ENCODE measurements around the gene CELF4. TPM values are rescaled to one million over a fixed set of nuclear protein-coding genes. Genes with fewer than 3 reads are reported as not detected.

CELF4 gene
- total RNA-seq, 8 experiments from 2014 or later = 3.0 to 59.9 (median 38.7) TPM

GRCh38 chr18:37432436-37433195, 133.0 kb downstream of the CELF4 start:
- H3K4me1 ChIP-seq (replicated peaks in 1 of 2) = peaks cover 29 to 35% of the 10 kb centered on the region in 2 donors
- no peak for ATAC-seq (replicated peaks in 6 of 8)
- in situ Hi-C loops (cut with MboI; ENCODE audit: low pct_unique_long_range_greater_than_20kb in 2 of 9, low sequenced_read_pairs in 9 of 9, unreplicated experiment in 9 of 9) = no loop called here
- no peak overlapping the region for H3K4me3 ChIP-seq
- H3K27ac ChIP-seq = no peak overlapping the region
- WGBS, 10 experiments = 60 to 100% (median 93%) methylated on average over 2 to 5 of the region's 7 CpGs; no CpG with 5 or more reads in 2 of the 10 experiments

GRCh38 chr18:37430357-37431076, 135.1 kb downstream of the CELF4 start:
- 0 to 80% (median 60%) methylated on average over 1 to 2 of the region's 6 CpGs; no CpG with 5 or more reads in 3 of the 10 experiments for WGBS, 10 experiments
- no peak overlapping the region for H3K27ac ChIP-seq
- no peak overlapping the region for H3K4me3 ChIP-seq
- in situ Hi-C loops (cut with MboI; ENCODE audit: low pct_unique_long_range_greater_than_20kb in 2 of 9, low sequenced_read_pairs in 9 of 9, unreplicated experiment in 9 of 9) = no loop called here
- H3K4me1 ChIP-seq (replicated peaks in 1 of 2) = peaks cover 32 to 40% of the 10 kb centered on the region in 2 donors
- peak in 7 of 8 experiments; percentile 33 to 87 (median 53) for ATAC-seq (replicated peaks in 6 of 8)

GRCh38 chr18:37429791-37430190, 135.8 kb downstream of the CELF4 start:
- Histone ChIP-seq H3K4me3 (no peak overlapping the region), H3K4me1 (replicated peaks in 1 of 2) (peaks cover 30 to 39% of the 10 kb centered on the region in 2 donors), H3K27ac (no peak overlapping the region)
- 80 to 100% (median 90%) methylated on average over 1 to 2 of the region's 4 CpGs; no CpG with 5 or more reads in 7 of the 10 experiments for WGBS, 10 experiments
- ATAC-seq (replicated peaks in 6 of 8) = peak; percentile 20 to 80 (median 72)
- in situ Hi-C loops (cut with MboI; ENCODE audit: low pct_unique_long_range_greater_than_20kb in 2 of 9, low sequenced_read_pairs in 9 of 9, unreplicated experiment in 9 of 9) = no loop called here

GRCh38 chr18:37428288-37428974, 137.2 kb downstream of the CELF4 start:
- peak in 2 of 8 experiments; percentile 68 to 87 for ATAC-seq (replicated peaks in 6 of 8)
- Histone ChIP-seq H3K4me3 (no peak overlapping the region), H3K4me1 (replicated peaks in 1 of 2) (peaks cover 30 to 39% of the 10 kb centered on the region in 2 donors), H3K27ac (no peak overlapping the region)
- 56 to 100% (median 81%) methylated on average over 1 to 3 of the region's 7 CpGs for WGBS, 10 experiments
- in situ Hi-C loops (cut with MboI; ENCODE audit: low pct_unique_long_range_greater_than_20kb in 2 of 9, low sequenced_read_pairs in 9 of 9, unreplicated experiment in 9 of 9) = no loop called here

- ATAC-seq (replicated peaks in 6 of 8) = peak in 4 of 8 experiments; percentile 6 to 35 (median 30)
- Histone ChIP-seq H3K27ac (peak overlapping the region; percentile 42 to 60), H3K4me1 (replicated peaks in 1 of 2) (peaks cover 47 to 55% of the 10 kb centered on the region in 2 donors), H3K4me3 (no peak overlapping the region)
- WGBS, 10 experiments = 20 to 87% (median 63%) methylated on average over 1 to 6 of the region's 15 CpGs; no CpG with 5 or more reads in 5 of the 10 experiments
- in situ Hi-C loops (cut with MboI; ENCODE audit: low pct_unique_long_range_greater_than_20kb in 2 of 9, low sequenced_read_pairs in 9 of 9, unreplicated experiment in 9 of 9) = no loop called here
Measured at GRCh38 chr18:37426586-37426985, 139.0 kb downstream of the CELF4 start.

- peak in 1 of 8 experiments; percentile 1 for ATAC-seq (replicated peaks in 6 of 8)
- WGBS, 10 experiments = 0 to 100% (median 78%) methylated on average over 1 to 4 of the region's 6 CpGs; no CpG with 5 or more reads in 3 of the 10 experiments
- Histone ChIP-seq H3K27ac (no peak overlapping the region), H3K4me3 (no peak overlapping the region), H3K4me1 (replicated peaks in 1 of 2) (peaks cover 51 to 57% of the 10 kb centered on the region in 2 donors)
- in situ Hi-C loops (cut with MboI; ENCODE audit: low pct_unique_long_range_greater_than_20kb in 2 of 9, low sequenced_read_pairs in 9 of 9, unreplicated experiment in 9 of 9) = no loop called here
Measured at GRCh38 chr18:37425222-37425621, 140.4 kb downstream of the CELF4 start.

GRCh38 chr18:37424507-37424906, 141.1 kb downstream of the CELF4 start:
- in situ Hi-C loops (cut with MboI; ENCODE audit: low pct_unique_long_range_greater_than_20kb in 2 of 9, low sequenced_read_pairs in 9 of 9, unreplicated experiment in 9 of 9) = no loop called here
- Histone ChIP-seq H3K4me1 (replicated peaks in 1 of 2) (peaks cover 51 to 52% of the 10 kb centered on the region in 2 donors), H3K27ac (no peak overlapping the region), H3K4me3 (no peak overlapping the region)
- ATAC-seq (replicated peaks in 6 of 8) = no peak
- WGBS, 10 experiments = 70 to 100% (median 82%) methylated on average over 1 to 2 of the region's 4 CpGs; no CpG with 5 or more reads in 6 of the 10 experiments

- ATAC-seq (replicated peaks in 6 of 8) = no peak
- Histone ChIP-seq H3K27ac (peak overlapping the region; percentile 65 to 80), H3K4me3 (no peak overlapping the region), H3K4me1 (replicated peaks in 1 of 2) (peaks cover 52 to 54% of the 10 kb centered on the region in 2 donors)
- WGBS, 10 experiments = 56 to 100% (median 87%) methylated on average over 2 to 6 of the region's 6 CpGs; no CpG with 5 or more reads in 3 of the 10 experiments
- in situ Hi-C loops (cut with MboI; ENCODE audit: low pct_unique_long_range_greater_than_20kb in 2 of 9, low sequenced_read_pairs in 9 of 9, unreplicated experiment in 9 of 9) = no loop called here
Measured at GRCh38 chr18:37422596-37422995, 143.0 kb downstream of the CELF4 start.

- Histone ChIP-seq H3K27ac (peak overlapping the region; percentile 65 to 80), H3K4me3 (no peak overlapping the region), H3K4me1 (replicated peaks in 1 of 2) (peaks cover 47 to 54% of the 10 kb centered on the region in 2 donors)
- peak in 6 of 8 experiments; percentile 24 to 70 (median 56) for ATAC-seq (replicated peaks in 6 of 8)
- WGBS, 10 experiments = 0 to 80% (median 55%) methylated on average over 1 to 2 of the region's 2 CpGs; no CpG with 5 or more reads in 3 of the 10 experiments
- in situ Hi-C loops (cut with MboI; ENCODE audit: low pct_unique_long_range_greater_than_20kb in 2 of 9, low sequenced_read_pairs in 9 of 9, unreplicated experiment in 9 of 9) = no loop called here
Measured at GRCh38 chr18:37422116-37422515, 143.5 kb downstream of the CELF4 start.

- in situ Hi-C loops (cut with MboI; ENCODE audit: low pct_unique_long_range_greater_than_20kb in 2 of 9, low sequenced_read_pairs in 9 of 9, unreplicated experiment in 9 of 9) = no loop called here
- H3K27ac ChIP-seq = peak overlapping the region; percentile 65 to 80
- 71 to 95% (median 80%) methylated on average over 1 to 12 of the region's 16 CpGs; no CpG with 5 or more reads in 1 of the 10 experiments for WGBS, 10 experiments
- H3K4me3 ChIP-seq = no peak overlapping the region
- H3K4me1 ChIP-seq (replicated peaks in 1 of 2) = peaks cover 41 to 49% of the 10 kb centered on the region in 2 donors
- peak in 6 of 8 experiments; percentile 52 to 88 (median 82) for ATAC-seq (replicated peaks in 6 of 8)
Measured at GRCh38 chr18:37421341-37422077, 144.1 kb downstream of the CELF4 start.

- in situ Hi-C loops (cut with MboI; ENCODE audit: low pct_unique_long_range_greater_than_20kb in 2 of 9, low sequenced_read_pairs in 9 of 9, unreplicated experiment in 9 of 9) = no loop called here
- Histone ChIP-seq H3K4me3 (no peak overlapping the region), H3K4me1 (replicated peaks in 1 of 2) (peaks cover 43% of the 10 kb centered on the region in 2 donors), H3K27ac (peak overlapping the region in 1 of 2 donors; percentile 80)
- 20 to 92% (median 78%) methylated on average over 1 to 4 of the region's 7 CpGs; no CpG with 5 or more reads in 3 of the 10 experiments for WGBS, 10 experiments
- ATAC-seq (replicated peaks in 6 of 8) = no peak
Measured at GRCh38 chr18:37420315-37420880, 145.2 kb downstream of the CELF4 start.

GRCh38 chr18:37419866-37420265, 145.7 kb downstream of the CELF4 start:
- in situ Hi-C loops (cut with MboI; ENCODE audit: low pct_unique_long_range_greater_than_20kb in 2 of 9, low sequenced_read_pairs in 9 of 9, unreplicated experiment in 9 of 9) = no loop called here
- ATAC-seq (replicated peaks in 6 of 8) = no peak
- Histone ChIP-seq H3K27ac (peak overlapping the region in 1 of 2 donors; percentile 80), H3K4me1 (replicated peaks in 1 of 2) (peaks cover 43 to 44% of the 10 kb centered on the region in 2 donors), H3K4me3 (no peak overlapping the region)
- 60 to 100% (median 90%) methylated on average over 1 of the region's 7 CpGs; no CpG with 5 or more reads in 6 of the 10 experiments for WGBS, 10 experiments
